HCT116 (cell line): ENCODE measurements around the gene NUCB2. TPM values are rescaled to one million over a fixed set of nuclear protein-coding genes. Genes with fewer than 3 reads are reported as not detected.

ENCODE experiments used
- ATAC-seq: fragments of 200-7000 bp; cut with Tn5 transposase; 2 replicates; pipeline ENCODE4 v1.9.1; 2020; ENCODE audit warnings: mild to moderate bottlenecking, moderate library complexity
- BruUV-seq: library from RNA; stranded (reverse); fragments of 400-500 nt; replicated peaks from 2 replicates; lab custom pipeline; 2021; lab: Mats Ljungman, UMichigan
- CTCF ChIA-PET: fragments of 300-600 bp; sonication (Branson Sonifier 250); formaldehyde crosslinking; loops from one replicate; lab custom pipeline; 2021; ENCODE audit warnings: antibody characterized with exemption; lab: Charles Lee
- POLR2A ChIA-PET: fragments of 300-600, 350-600 bp; sonication (Branson Sonifier 250); formaldehyde crosslinking; loops from one replicate; lab custom pipeline; 2021; ENCODE audit warnings: antibody characterized with exemption; lab: Charles Lee
- RAD21 ChIA-PET, 2 experiments: fragments of 300-600 bp; sonication (Branson Sonifier 250); formaldehyde crosslinking; loops; one replicate each; lab custom pipeline; 2023; ENCODE audit warnings: low total read pairs in 2 of 2; ENCODE audit not compliant: uncharacterized antibody in 2 of 2, unreplicated experiment in 2 of 2, low non-redundant PET in 1 of 2; lab: Charles Lee
- DNase-seq: peaks from one replicate; pipeline ENCODE4 v3.0.0-alpha.2; 2010; ENCODE audit warnings: low read depth, low spot score
- H2AFZ ChIP-seq: fragments of 200-600 bp; shearing (Covaris generic), sonication (generic); 2 replicates; pipeline ENCODE4 v1.6.1; 2017; ENCODE audit warnings: low read depth, mixed run types, mixed read lengths, antibody characterized with exemption, low read length; ENCODE audit not compliant: poor library complexity, severe bottlenecking
- H3K27ac ChIP-seq: 2 replicates; pipeline ENCODE4 v1.5.1; 2012; ENCODE audit warnings: low read depth, low read length
- H3K27me3 ChIP-seq: fragments of 200-600 bp; sonication (generic); 2 replicates; pipeline ENCODE4 v1.6.1; 2016; ENCODE audit warnings: mixed run types, low read length, mixed read lengths; ENCODE audit not compliant: insufficient read depth
- H3K36me3 ChIP-seq, 2 experiments: fragments of 200-500 bp in 1 of 2; fragments of 200-600 bp in 1 of 2; sonication (Bioruptor generic) in 1 of 2; sonication (generic) in 1 of 2; 2 replicates each; pipeline versions ENCODE4 v1.5.1 to v1.6.1; 2014 to 2016; ENCODE audit warnings: low read length in 2 of 2, inconsistent platforms in 1 of 2, mixed read lengths in 1 of 2, mixed run types in 1 of 2; ENCODE audit not compliant: insufficient read depth in 2 of 2, control insufficient read depth in 1 of 2
- H3K4me1 ChIP-seq, 2 experiments: fragments of 200-600 bp in 1 of 2; sonication (generic) in 1 of 2; 2 replicates each; pipeline versions ENCODE4 v1.5.1 to v1.6.1; 2012 to 2017; ENCODE audit warnings: low read length in 2 of 2, inconsistent platforms in 1 of 2, mild to moderate bottlenecking in 1 of 2, mixed read lengths in 1 of 2, mixed run types in 1 of 2, moderate library complexity in 1 of 2; ENCODE audit not compliant: insufficient read depth in 2 of 2, control insufficient read depth in 1 of 2
- H3K4me2 ChIP-seq: fragments of 200-600 bp; sonication (generic); 2 replicates; pipeline ENCODE4 v1.6.1; 2017; ENCODE audit warnings: mixed run types, low read length, mixed read lengths
- H3K4me3 ChIP-seq, 2 experiments: fragments of 200-600 bp in 1 of 2; sonication (generic) in 1 of 2; replicated peaks in 1 of 2; 2 replicates each; pipeline ENCODE4 v1.5.1; 2011 to 2016; ENCODE audit warnings: low read length in 2 of 2, control low read depth in 1 of 2, low read depth in 1 of 2, mild to moderate bottlenecking in 1 of 2, mixed read lengths in 1 of 2, mixed run types in 1 of 2
- H3K79me2 ChIP-seq: fragments of 200-600 bp; sonication (generic); 2 replicates; pipeline ENCODE4 v1.6.1; 2017; ENCODE audit warnings: mild to moderate bottlenecking, mixed run types, low read length, moderate library complexity, mixed read lengths; ENCODE audit not compliant: insufficient read depth
- H3K9ac ChIP-seq: fragments of 200-600 bp; sonication (generic); 2 replicates; pipeline ENCODE4 v1.6.1; 2016; ENCODE audit warnings: low read length, mixed read lengths
- H3K9me2 ChIP-seq: fragments of 200-600 bp; sonication (generic), shearing (Covaris generic); 2 replicates; pipeline ENCODE4 v1.6.1; 2017; ENCODE audit warnings: mixed run types, mild to moderate bottlenecking, moderate library complexity; ENCODE audit not compliant: insufficient read depth
- H3K9me3 ChIP-seq, 2 experiments: fragments of 200-500 bp in 1 of 2; fragments of 200-600 bp in 1 of 2; sonication (Bioruptor generic) in 1 of 2; sonication (generic) in 1 of 2; 2 replicates each; pipeline ENCODE4 v1.6.1; 2014 to 2017; ENCODE audit warnings: low read length in 2 of 2, mixed read lengths in 2 of 2, inconsistent platforms in 1 of 2, low read depth in 1 of 2, mild to moderate bottlenecking in 1 of 2, mixed run types in 1 of 2, moderate library complexity in 1 of 2; ENCODE audit not compliant: control insufficient read depth in 1 of 2, insufficient read depth in 1 of 2
- H4K20me1 ChIP-seq: fragments of 200-600 bp; sonication (generic), shearing (Covaris generic); 2 replicates; pipeline ENCODE4 v1.6.1; 2017; ENCODE audit warnings: mixed run types, mild to moderate bottlenecking, moderate library complexity; ENCODE audit not compliant: insufficient read depth
- CEBPB ChIP-seq: IDR thresholded peaks from 2 replicates; pipeline ENCODE4 v1.6.1; 2012; ENCODE audit warnings: low read depth
- EGR1 ChIP-seq: IDR thresholded peaks from 2 replicates; pipeline ENCODE4 v1.6.1; 2012; ENCODE audit warnings: low read depth
- ELF1 ChIP-seq: IDR thresholded peaks from 2 replicates; pipeline ENCODE4 v1.6.1; 2012; ENCODE audit warnings: low read depth, borderline replicate concordance
- EZH2phosphoT487 ChIP-seq: fragments of 200-600 bp; IDR thresholded peaks from 2 replicates; pipeline ENCODE4 v1.6.1; 2018; ENCODE audit warnings: antibody characterized with exemption, borderline replicate concordance
- FOSL1 ChIP-seq: IDR thresholded peaks from 2 replicates; pipeline ENCODE4 v1.6.1; 2012; ENCODE audit warnings: low read depth
- JUND ChIP-seq: IDR thresholded peaks from 2 replicates; pipeline ENCODE4 v1.6.1; 2012
- SRF ChIP-seq: IDR thresholded peaks from 2 replicates; pipeline ENCODE4 v1.6.1; 2012; ENCODE audit warnings: low read depth
- YY1 ChIP-seq: IDR thresholded peaks from 2 replicates; pipeline ENCODE4 v1.6.1; 2011; ENCODE audit warnings: low read length, low read depth, moderate library complexity, mild to moderate bottlenecking; ENCODE audit not compliant: insufficient replicate concordance; ENCODE audit errors: extremely low read depth
- ZNF274 ChIP-seq: fragments of 200-500 bp; sonication (Bioruptor generic); IDR thresholded peaks from 2 replicates; pipeline ENCODE4 v1.6.1; 2014; ENCODE audit warnings: mild to moderate bottlenecking, low read depth, low read length, inconsistent platforms
- intact Hi-C: fragments of 100-400 bp; cut with micrococcal nuclease; formaldehyde crosslinking; loops from 2 replicates; pipeline ENCODE4 v1.10.0; 2022
- total RNA-seq: library from RNA; stranded (reverse); gene quantifications from one replicate; pipeline ENCODE4 v1.2.1, GENCODE V29; 2021; ENCODE audit not compliant: unreplicated experiment

NUCB2 gene
- total RNA-seq, 1 experiment from 2014 or later = 40.6 TPM

DNA sequence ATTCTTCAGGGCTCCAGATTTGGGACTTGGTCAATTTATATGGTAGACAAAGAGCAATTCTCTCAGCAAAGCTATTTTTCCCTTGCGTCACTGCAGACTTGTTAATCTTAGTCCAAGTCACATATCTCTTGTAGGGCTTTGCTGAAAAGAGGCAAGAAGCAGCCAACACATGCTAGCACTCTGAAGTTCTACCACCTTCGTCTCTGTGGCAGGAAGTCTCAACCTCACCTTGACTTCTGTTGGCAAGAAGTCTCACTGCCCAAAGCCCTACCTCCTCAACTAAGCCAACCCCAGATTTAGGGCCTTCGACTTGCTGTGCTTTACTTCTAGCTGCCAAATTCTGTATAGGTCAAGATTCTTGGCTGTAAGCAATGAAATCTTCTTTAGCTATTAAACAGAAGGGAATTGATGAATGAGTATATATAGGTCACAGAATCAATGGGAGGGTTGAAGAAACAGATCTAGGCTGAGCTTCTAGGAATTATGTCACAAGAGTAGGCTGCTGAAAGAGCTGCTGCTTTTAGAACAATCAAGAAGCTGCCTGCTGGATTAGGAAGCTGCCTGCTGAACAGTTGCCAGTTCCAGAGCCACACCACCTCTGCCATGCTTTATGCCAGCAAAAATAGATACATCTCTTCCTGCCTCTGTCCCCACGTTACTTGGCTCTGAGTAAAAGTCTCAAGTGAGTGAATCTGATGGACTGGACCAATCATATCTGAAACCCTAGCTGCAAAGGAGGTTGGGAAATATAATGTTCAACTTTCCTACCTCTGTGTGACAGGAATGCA lies 57.5 kb downstream of the NUCB2 start:
- POLR2A ChIA-PET = no interaction called here
- H3K27me3 ChIP-seq = no peaks in the 10 kb centered on the region

DNA sequence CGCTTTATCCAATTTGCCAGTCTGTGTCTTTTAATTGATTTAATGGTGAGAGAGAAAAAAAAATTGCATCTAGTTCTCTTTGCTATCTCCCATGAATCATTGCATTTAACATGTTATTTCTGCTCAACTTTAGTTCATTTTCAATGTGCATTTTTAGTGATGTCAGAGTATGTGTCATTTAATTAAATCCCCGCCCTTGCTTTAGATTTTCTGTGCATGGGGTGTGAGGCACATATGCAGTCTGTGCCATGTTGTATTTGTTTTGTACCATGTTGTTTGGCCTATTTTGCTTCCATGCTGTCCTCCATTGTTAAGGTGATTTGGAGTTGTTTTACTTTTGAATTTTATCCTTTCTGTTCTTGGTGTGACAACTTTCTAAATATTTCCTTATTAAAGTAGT lies 66.7 kb downstream of the NUCB2 start:
- ChIA-PET RAD21 (no interaction called here), POLR2A (no interaction called here), CTCF (no interaction called here)
- Histone ChIP-seq H3K4me3 (no peak overlapping the region), H3K4me1 (peaks cover 3 to 12% of the 10 kb centered on the region in 2 experiments; a peak in 3 of 4 replicates), H3K27ac (no peak overlapping the region), H3K27me3 (no peaks in the 10 kb centered on the region), H4K20me1 (no peaks in the 10 kb centered on the region), H3K79me2 (no peaks in the 10 kb centered on the region), H3K9ac (no peak overlapping the region), H3K9me2 (0 out of 2 replicates have a peak, but pooled peaks cover 3% of the 10 kb centered on the region), H3K4me2 (peak overlapping the region; percentile 52), H2AFZ (no peak overlapping the region), H3K36me3 (no peaks in the 10 kb centered on the region), H3K9me3 (no peaks in the 10 kb centered on the region)
- TF ChIP-seq ELF1 (no peak), YY1 (no peak), JUND (no peak)
- intact Hi-C loops = no loop called here
- ATAC-seq (no peak), DNase-seq (no peak)
- no TSS peak for BruUV-seq

More for the DNA sequence above, 57.5 kb downstream of the NUCB2 start:
- Histone ChIP-seq H3K4me1 (no peaks in the 10 kb centered on the region), H3K9me3 (no peaks in the 10 kb centered on the region), H3K79me2 (no peaks in the 10 kb centered on the region), H3K27ac (no peak overlapping the region), H3K9ac (no peak overlapping the region), H3K4me3 (no peak overlapping the region), H3K4me2 (no peak overlapping the region), H4K20me1 (no peaks in the 10 kb centered on the region), H3K36me3 (no peaks in the 10 kb centered on the region; a peak in 1 of 4 replicates), H2AFZ (no peak overlapping the region), H3K9me2 (no peaks in the 10 kb centered on the region)
- DNase-seq (no peak), ATAC-seq (no peak)
- RAD21 ChIA-PET = no interaction called here
- CTCF ChIA-PET = no interaction called here
- no TSS peak for BruUV-seq
- intact Hi-C loops = no loop called here
- no peak for TF ChIP-seq EGR1
- TF ChIP-seq SRF = no peak
- TF ChIP-seq EZH2phosphoT487 = no peak
- no peak for TF ChIP-seq ZNF274
- no peak for TF ChIP-seq FOSL1
- TF ChIP-seq CEBPB = no peak
- no peak for TF ChIP-seq YY1
